Activated CD8-positive, alpha-beta T cell treated with anti-CD3 and anti-CD28 coated beads for 36 hours (primary cell): Measurements from ENCODE around the gene LRRC39. TPM values are rescaled to one million over a fixed set of nuclear protein-coding genes. Genes with fewer than 3 reads are reported as not detected.
A peak's percentile ranks its signal among the peaks of the same experiment; 100 is the strongest.

ENCODE experiments used
- ATAC-seq: fragments of 200-7000 bp; cut with Tn5 transposase; one replicate; pipeline ENCODE4 v1.10.0; 2021; ENCODE audit warnings: mild to moderate bottlenecking, moderate library complexity
- CTCF ChIA-PET: fragments of 350-600 bp; sonication (Branson Sonifier 250); formaldehyde crosslinking; loops from one replicate; lab custom pipeline; 2021; ENCODE audit warnings: antibody characterized with exemption; lab: Charles Lee
- POLR2A ChIA-PET: fragments of 350-600 bp; sonication (Branson Sonifier 250); formaldehyde crosslinking; loops from one replicate; lab custom pipeline; 2021; ENCODE audit warnings: antibody characterized with exemption; lab: Charles Lee
- DNase-seq: peaks from one replicate; pipeline ENCODE4 v3.0.0-alpha.2; 2020
- H3K27ac Mint-ChIP-seq: one replicate; pipeline ENCODE4 v1.8.0; 2021; ENCODE audit warnings: mild to moderate bottlenecking, mixed read lengths
- H3K27me3 Mint-ChIP-seq: one replicate; pipeline ENCODE4 v1.8.0; 2021; ENCODE audit warnings: mixed read lengths
- H3K36me3 Mint-ChIP-seq: one replicate; pipeline ENCODE4 v1.8.0; 2021; ENCODE audit warnings: low read depth, mixed read lengths
- H3K4me1 Mint-ChIP-seq: one replicate; pipeline ENCODE4 v1.8.0; 2021; ENCODE audit warnings: low read depth, mixed read lengths
- H3K4me3 Mint-ChIP-seq: one replicate; pipeline ENCODE4 v1.8.0; 2021; ENCODE audit warnings: mild to moderate bottlenecking, moderate library complexity, mixed read lengths
- H3K9me3 Mint-ChIP-seq: one replicate; pipeline ENCODE4 v1.8.0; 2021; ENCODE audit warnings: mixed read lengths
- intact Hi-C: fragments of 100-400 bp; cut with micrococcal nuclease; formaldehyde crosslinking; loops from one replicate; pipeline ENCODE4 v1.10.0; 2022
- total RNA-seq, 2 experiments: library from RNA; stranded (reverse); gene quantifications; one replicate each; pipeline ENCODE4 v1.2.3, GENCODE V29; 2021
- TF ChIP-seq, protein P1 (sequence below): fragments of 200-600 bp; IDR thresholded peaks from one replicate; pipeline ENCODE4 v1.8.0; 2022; ENCODE audit warnings: antibody characterized with exemption, mild to moderate bottlenecking

Gene LRRC39
- total RNA-seq, 2 experiments from 2014 or later: 0.34 to 0.92 TPM

DNA sequence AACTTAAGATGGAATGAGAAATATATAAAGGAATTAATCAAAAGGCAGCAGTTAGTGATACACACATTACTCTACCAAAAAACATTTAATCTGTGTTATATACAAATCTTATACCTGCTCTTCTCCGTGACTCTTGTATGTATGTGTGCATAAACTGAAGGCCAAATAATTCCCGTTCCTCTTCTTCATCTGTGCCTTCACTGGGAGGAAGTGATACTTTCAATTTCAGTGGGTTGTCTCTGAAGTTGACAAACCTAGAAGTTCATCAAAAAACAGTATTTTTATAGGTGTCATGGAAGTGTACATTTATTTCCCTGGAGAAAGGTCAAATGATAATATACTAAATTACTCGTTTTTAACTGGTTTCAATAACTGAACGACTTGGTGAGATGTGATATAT, 25.8 kb downstream of the LRRC39 start:
- intact Hi-C loops: no loop called here
- Mint-ChIP-seq H3K9me3 (no peaks in the 10 kb centered on the region), H3K36me3 (peaks cover 9% of the 10 kb centered on the region), H3K4me3 (no peak overlapping the region), H3K27ac (peak overlapping the region; percentile 58), H3K27me3 (no peaks in the 10 kb centered on the region), H3K4me1 (peaks cover 7% of the 10 kb centered on the region)
- ChIA-PET POLR2A (no interaction called here), CTCF (no interaction called here)
- TF ChIP-seq, protein P1, sequence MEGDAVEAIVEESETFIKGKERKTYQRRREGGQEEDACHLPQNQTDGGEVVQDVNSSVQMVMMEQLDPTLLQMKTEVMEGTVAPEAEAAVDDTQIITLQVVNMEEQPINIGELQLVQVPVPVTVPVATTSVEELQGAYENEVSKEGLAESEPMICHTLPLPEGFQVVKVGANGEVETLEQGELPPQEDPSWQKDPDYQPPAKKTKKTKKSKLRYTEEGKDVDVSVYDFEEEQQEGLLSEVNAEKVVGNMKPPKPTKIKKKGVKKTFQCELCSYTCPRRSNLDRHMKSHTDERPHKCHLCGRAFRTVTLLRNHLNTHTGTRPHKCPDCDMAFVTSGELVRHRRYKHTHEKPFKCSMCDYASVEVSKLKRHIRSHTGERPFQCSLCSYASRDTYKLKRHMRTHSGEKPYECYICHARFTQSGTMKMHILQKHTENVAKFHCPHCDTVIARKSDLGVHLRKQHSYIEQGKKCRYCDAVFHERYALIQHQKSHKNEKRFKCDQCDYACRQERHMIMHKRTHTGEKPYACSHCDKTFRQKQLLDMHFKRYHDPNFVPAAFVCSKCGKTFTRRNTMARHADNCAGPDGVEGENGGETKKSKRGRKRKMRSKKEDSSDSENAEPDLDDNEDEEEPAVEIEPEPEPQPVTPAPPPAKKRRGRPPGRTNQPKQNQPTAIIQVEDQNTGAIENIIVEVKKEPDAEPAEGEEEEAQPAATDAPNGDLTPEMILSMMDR: no peak
- ATAC-seq (no peak), DNase-seq (no peak)

DNA sequence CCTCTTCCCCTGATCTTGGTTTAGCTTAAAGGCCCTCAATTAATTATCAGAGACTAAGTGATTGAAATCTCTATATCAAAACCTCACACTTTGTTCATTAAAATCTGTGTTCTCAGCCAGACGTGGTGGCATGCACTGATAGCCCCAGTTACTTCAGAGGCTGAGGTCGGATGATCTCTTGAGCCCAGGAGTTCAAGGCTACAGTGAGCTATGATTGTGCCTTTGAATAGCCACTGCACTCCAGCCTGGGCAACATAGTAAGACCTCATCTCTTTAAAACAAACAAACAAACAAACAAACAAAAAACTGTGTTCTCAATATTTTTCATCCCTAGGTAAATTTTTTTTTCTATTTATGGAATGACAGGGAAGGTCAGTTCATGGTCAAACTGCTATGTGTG, 26.4 kb downstream of the LRRC39 start:
- Mint-ChIP-seq H3K27me3 (no peaks in the 10 kb centered on the region), H3K36me3 (peaks cover 10% of the 10 kb centered on the region), H3K27ac (no peak overlapping the region), H3K4me1 (peaks cover 7% of the 10 kb centered on the region), H3K4me3 (no peak overlapping the region), H3K9me3 (no peaks in the 10 kb centered on the region)
- ATAC-seq: no peak
- POLR2A ChIA-PET: interaction anchor here (1.5 kb wide), 1 partner anchor 114 kb away, joined by 4 read pairs; the partner anchor contains the start of gene RTCA
- intact Hi-C loops: no loop called here
- TF ChIP-seq, protein P1: no peak
- CTCF ChIA-PET: interaction anchor here (1.2 kb wide), 1 partner anchor 308 kb away, joined by 3 read pairs; no protein-coding TSS in a partner anchor
- no peak for DNase-seq

GRCh38 chr1:100147875-100148274, 30.2 kb downstream of the LRRC39 start:
- ATAC-seq (no peak), DNase-seq (no peak)
- CTCF ChIA-PET: interaction anchor here (2.2 kb wide), 1 partner anchor 311 kb away, joined by 5 read pairs; no protein-coding TSS in a partner anchor
- Mint-ChIP-seq H3K27me3 (no peaks in the 10 kb centered on the region), H3K36me3 (peaks cover 21% of the 10 kb centered on the region), H3K27ac (no peak overlapping the region), H3K9me3 (no peaks in the 10 kb centered on the region), H3K4me1 (peaks cover 7% of the 10 kb centered on the region), H3K4me3 (no peak overlapping the region)
- TF ChIP-seq, protein P1: no peak
- POLR2A ChIA-PET: no interaction called here
- intact Hi-C loops: loop anchor here (10.0 kb wide), 1 partner anchor 117 kb away; the partner anchor contains the start of gene RTCA

DNA sequence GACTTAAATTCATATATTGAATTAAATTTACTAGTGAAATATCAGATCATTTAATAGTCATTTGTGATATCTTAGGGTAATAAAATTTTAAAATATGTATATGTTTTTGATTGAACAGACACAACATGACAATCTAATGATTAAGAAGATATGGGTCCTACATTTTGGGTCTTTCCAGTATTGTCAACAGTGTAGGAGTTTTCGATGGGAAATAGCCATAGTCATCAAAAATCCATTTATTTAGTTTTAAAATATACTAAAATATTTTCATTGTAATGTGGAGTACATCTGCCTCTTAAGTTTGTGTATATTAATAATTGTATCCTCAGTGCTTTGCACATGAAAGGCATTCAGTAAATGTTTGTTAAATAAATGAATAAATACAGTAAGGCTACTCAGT, 31.1 kb downstream of the LRRC39 start:
- ATAC-seq (no peak), DNase-seq (no peak)
- intact Hi-C loops: loop anchor here (10.0 kb wide), 1 partner anchor 118 kb away; the partner anchor contains the start of gene RTCA
- no peaks in the 10 kb centered on the region for H3K27me3 Mint-ChIP-seq
- peaks cover 25% of the 10 kb centered on the region for H3K36me3 Mint-ChIP-seq
- no peaks in the 10 kb centered on the region for H3K9me3 Mint-ChIP-seq
- ChIA-PET CTCF (interaction anchor here (2.2 kb wide), 1 partner anchor 312 kb away, joined by 5 read pairs; no protein-coding TSS in a partner anchor), POLR2A (no interaction called here)
- H3K27ac Mint-ChIP-seq: no peak overlapping the region
- peaks cover 2% of the 10 kb centered on the region for H3K4me1 Mint-ChIP-seq
- H3K4me3 Mint-ChIP-seq: no peak overlapping the region
- TF ChIP-seq, protein P1: no peak

GRCh38 chr1:100145116-100145515, 32.9 kb downstream of the LRRC39 start:
- Mint-ChIP-seq H3K4me3 (no peak overlapping the region), H3K27me3 (no peaks in the 10 kb centered on the region), H3K9me3 (no peaks in the 10 kb centered on the region), H3K27ac (peak overlapping the region; percentile 74), H3K4me1 (no peaks in the 10 kb centered on the region), H3K36me3 (peaks cover 26% of the 10 kb centered on the region)
- TF ChIP-seq, protein P1: no peak
- ChIA-PET POLR2A (no interaction called here), CTCF (no interaction called here)
- DNase-seq (no peak), ATAC-seq (no peak)
- intact Hi-C loops: loop anchor here (10.0 kb wide), 1 partner anchor 120 kb away; the partner anchor contains the start of gene RTCA
